Trophoblast cell (in vitro differentiated cells and primary cell): Measurements from ENCODE around the gene ELK3.

Experiments used
- DNase-seq, 2 donors: peaks; one replicate each; pipeline ENCODE4 v3.0.0-alpha.2; 2016
- H2AFZ ChIP-seq: 2 replicates; pipeline ENCODE4 v1.6.1; 2013; ENCODE audit warnings: low read length, moderate library complexity, mild to moderate bottlenecking; ENCODE audit not compliant: insufficient read depth, poor library complexity
- H2AK5ac ChIP-seq: 2 replicates; pipeline ENCODE4 v1.6.1; 2013; ENCODE audit warnings: mild to moderate bottlenecking, low read length
- H2BK120ac ChIP-seq: 2 replicates; pipeline ENCODE4 v1.6.1; 2013; ENCODE audit warnings: low read length, mild to moderate bottlenecking, moderate library complexity; ENCODE audit not compliant: insufficient read depth, poor library complexity
- H2BK12ac ChIP-seq: 2 replicates; pipeline ENCODE4 v1.6.1; 2013; ENCODE audit warnings: mild to moderate bottlenecking, low read length, moderate library complexity
- H2BK5ac ChIP-seq: 2 replicates; pipeline ENCODE4 v1.6.1; 2013; ENCODE audit warnings: low read length, low read depth, moderate library complexity, mild to moderate bottlenecking; ENCODE audit not compliant: poor library complexity
- H3K14ac ChIP-seq: 2 replicates; pipeline ENCODE4 v1.6.1; 2013; ENCODE audit warnings: mild to moderate bottlenecking, low read length
- H3K18ac ChIP-seq: 2 replicates; pipeline ENCODE4 v1.6.1; 2013; ENCODE audit warnings: mild to moderate bottlenecking, low read length
- H3K23ac ChIP-seq: 2 replicates; pipeline ENCODE4 v1.6.1; 2013; ENCODE audit warnings: low read length
- H3K27ac ChIP-seq: 2 replicates; pipeline ENCODE4 v1.5.1; 2013; ENCODE audit warnings: low read depth, mild to moderate bottlenecking, inconsistent platforms, low read length, moderate library complexity
- H3K27me3 ChIP-seq: 2 replicates; pipeline ENCODE4 v1.6.1; 2013; ENCODE audit warnings: inconsistent platforms, mild to moderate bottlenecking, low read length, moderate library complexity; ENCODE audit not compliant: insufficient read depth
- H3K36me3 ChIP-seq, 2 experiments: 1 replicate in 1 of 2; 2 replicates in 1 of 2; pipeline ENCODE4 v1.6.1; 2013; ENCODE audit warnings: low read length in 2 of 2, mild to moderate bottlenecking in 2 of 2, moderate library complexity in 1 of 2; ENCODE audit not compliant: insufficient read depth in 2 of 2, control insufficient read depth in 1 of 2
- H3K4ac ChIP-seq: 2 replicates; pipeline ENCODE4 v1.6.1; 2013; ENCODE audit warnings: low read depth, mild to moderate bottlenecking, low read length, moderate library complexity
- H3K4me1 ChIP-seq, 2 experiments: 1 replicate in 1 of 2; 2 replicates in 1 of 2; pipeline ENCODE4 v1.6.1; 2013; ENCODE audit warnings: low read length in 2 of 2, mild to moderate bottlenecking in 2 of 2, moderate library complexity in 1 of 2; ENCODE audit not compliant: insufficient read depth in 2 of 2, control insufficient read depth in 1 of 2
- H3K4me2 ChIP-seq: 2 replicates; pipeline ENCODE4 v1.6.1; 2013; ENCODE audit warnings: inconsistent platforms, mild to moderate bottlenecking, low read length, moderate library complexity
- H3K4me3 ChIP-seq: 2 replicates; pipeline ENCODE4 v1.5.1; 2013; ENCODE audit warnings: mild to moderate bottlenecking, low read depth, low read length, inconsistent platforms
- H3K79me1 ChIP-seq: one replicate; pipeline ENCODE4 v1.6.1; 2013; ENCODE audit warnings: low read length
- H3K79me2 ChIP-seq: 2 replicates; pipeline ENCODE4 v1.6.1; 2013; ENCODE audit warnings: low read length, mild to moderate bottlenecking; ENCODE audit not compliant: control insufficient read depth, insufficient read depth, poor library complexity
- H3K9ac ChIP-seq: 2 replicates; pipeline ENCODE4 v1.6.1; 2013; ENCODE audit warnings: mild to moderate bottlenecking, low read length
- H3K9me3 ChIP-seq: 2 replicates; pipeline ENCODE4 v1.6.1; 2013; ENCODE audit warnings: low read depth, mild to moderate bottlenecking, control low read depth, inconsistent platforms, low read length; ENCODE audit not compliant: insufficient read depth
- H4K12ac ChIP-seq: 2 replicates; pipeline ENCODE4 v1.6.1; 2013; ENCODE audit warnings: low read depth, mild to moderate bottlenecking, low read length, moderate library complexity
- H4K8ac ChIP-seq: 2 replicates; pipeline ENCODE4 v1.6.1; 2013; ENCODE audit warnings: low read depth, mild to moderate bottlenecking, low read length, moderate library complexity
- H4K91ac ChIP-seq: one replicate; pipeline ENCODE4 v1.6.1; 2013; ENCODE audit warnings: low read depth, mild to moderate bottlenecking, low read length, moderate library complexity
- WGBS: extraction: QIAGEN DNeasy Blood & Tissue Kit; methylation state at CpG from one replicate; pipeline ENCODE4 v1.1.7; 2013; ENCODE audit warnings: missing lambda C conversion rate; ENCODE audit not compliant: insufficient read length, insufficient coverage; ENCODE audit errors: extremely low coverage; 5-methylcytosine and 5-hydroxymethylcytosine counted together

Gene ELK3

DNA sequence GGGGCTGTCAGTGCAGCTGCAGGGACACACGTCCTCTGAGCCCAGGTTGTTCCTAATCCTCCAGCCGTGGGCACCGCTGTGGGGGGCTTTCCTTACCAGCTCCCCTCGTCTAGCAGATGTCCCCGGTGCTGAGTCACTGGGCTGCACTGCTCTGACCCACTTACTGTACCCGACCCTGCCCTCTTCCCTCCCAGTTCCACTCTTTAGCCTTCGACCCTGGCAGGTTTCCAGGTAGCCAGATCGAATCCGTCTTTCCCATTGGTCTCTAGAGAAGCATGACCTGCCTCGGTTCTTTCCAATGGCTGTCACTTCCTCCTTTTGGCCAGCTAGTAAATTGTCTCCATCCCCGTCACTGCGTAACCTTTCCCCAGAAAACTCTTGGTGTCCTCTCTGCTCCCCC lies 48.4 kb downstream of the ELK3 start:
- H3K4me3 ChIP-seq, result no peak overlapping the region
- H3K4ac ChIP-seq, result no peak overlapping the region
- H2BK120ac ChIP-seq, result no peak overlapping the region
- no peak overlapping the region for H3K27ac ChIP-seq
- H3K27me3 ChIP-seq, result no peaks in the 10 kb centered on the region
- no peaks in the 10 kb centered on the region for H3K79me1 ChIP-seq
- H2BK12ac ChIP-seq, result no peak overlapping the region
- no peak overlapping the region for H3K14ac ChIP-seq
- H4K12ac ChIP-seq, result no peak overlapping the region
- H3K18ac ChIP-seq, result no peak overlapping the region
- H4K8ac ChIP-seq, result no peak overlapping the region
- H2BK5ac ChIP-seq, result no peak overlapping the region
- WGBS, result no CpG with 5 or more reads among the region's 12 CpGs
- DNase-seq, result peak in 1 of 2 donors; percentile 29
- H3K79me2 ChIP-seq, result no peaks in the 10 kb centered on the region
- no peak overlapping the region for H2AK5ac ChIP-seq
- H3K36me3 ChIP-seq, result peaks cover 10 to 11% of the 10 kb centered on the region in 2 experiments
- no peak overlapping the region for H4K91ac ChIP-seq
- H3K9me3 ChIP-seq, result no peaks in the 10 kb centered on the region
- H3K4me2 ChIP-seq, result no peak overlapping the region
- no peak overlapping the region for H3K23ac ChIP-seq
- no peak overlapping the region for H3K9ac ChIP-seq
- H2AFZ ChIP-seq, result no peak overlapping the region
- H3K4me1 ChIP-seq, result peaks cover 14 to 21% of the 10 kb centered on the region in 2 experiments

DNA sequence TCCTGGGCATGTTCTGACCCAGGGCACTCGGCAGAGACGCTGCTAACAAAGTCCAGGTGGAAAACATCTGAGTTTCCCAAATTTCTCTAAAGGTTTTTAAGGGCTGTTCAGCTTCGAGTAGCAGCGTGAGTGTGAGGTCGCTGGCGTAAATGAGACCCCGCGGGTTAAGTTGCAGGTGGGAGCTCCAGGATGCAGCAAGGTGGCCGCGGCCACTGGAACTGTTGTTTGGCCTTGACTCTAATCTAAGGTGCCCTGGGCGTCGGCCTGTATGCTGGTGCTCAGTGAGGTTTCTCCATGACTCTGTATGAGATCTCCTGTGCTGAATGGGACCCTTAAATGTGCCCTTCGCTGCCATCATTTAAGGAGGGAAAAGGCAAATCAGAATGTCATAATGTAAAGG lies 50.7 kb downstream of the ELK3 start:
- Histone ChIP-seq H3K4me2 (no peak overlapping the region), H3K9me3 (peaks cover 3% of the 10 kb centered on the region), H3K18ac (no peak overlapping the region), H4K8ac (no peak overlapping the region), H3K79me1 (no peaks in the 10 kb centered on the region), H3K79me2 (no peaks in the 10 kb centered on the region), H3K9ac (no peak overlapping the region), H3K36me3 (peaks cover 24 to 30% of the 10 kb centered on the region in 2 experiments), H4K12ac (no peak overlapping the region), H3K23ac (no peak overlapping the region), H2BK5ac (no peak overlapping the region), H3K27ac (no peak overlapping the region), H3K4me3 (no peak overlapping the region), H3K27me3 (no peaks in the 10 kb centered on the region), H2BK12ac (no peak overlapping the region), H3K4ac (no peak overlapping the region), H2BK120ac (no peak overlapping the region), H3K4me1 (peaks cover 4 to 6% of the 10 kb centered on the region in 2 experiments), H2AFZ (no peak overlapping the region), H4K91ac (no peak overlapping the region), H3K14ac (no peak overlapping the region), H2AK5ac (no peak overlapping the region)
- DNase-seq, result no peak
- WGBS, result no CpG with 5 or more reads among the region's 13 CpGs

DNA sequence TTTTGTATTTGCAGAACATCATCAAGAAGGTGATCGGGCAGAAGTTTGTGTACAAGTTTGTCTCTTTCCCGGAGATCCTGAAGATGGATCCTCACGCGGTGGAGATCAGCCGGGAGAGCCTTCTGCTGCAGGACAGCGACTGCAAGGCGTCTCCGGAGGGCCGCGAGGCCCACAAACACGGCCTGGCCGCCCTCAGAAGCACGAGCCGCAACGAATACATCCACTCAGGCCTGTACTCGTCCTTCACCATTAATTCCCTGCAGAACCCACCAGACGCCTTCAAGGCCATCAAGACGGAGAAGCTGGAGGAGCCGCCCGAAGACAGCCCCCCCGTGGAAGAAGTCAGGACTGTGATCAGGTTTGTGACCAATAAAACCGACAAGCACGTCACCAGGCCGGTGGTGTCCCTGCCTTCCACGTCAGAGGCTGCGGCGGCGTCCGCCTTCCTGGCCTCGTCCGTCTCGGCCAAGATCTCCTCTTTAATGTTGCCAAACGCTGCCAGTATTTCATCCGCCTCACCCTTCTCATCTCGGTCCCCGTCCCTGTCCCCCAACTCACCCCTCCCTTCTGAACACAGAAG lies 52.8 kb downstream of the ELK3 start:
- H3K4me2 ChIP-seq, result no peak overlapping the region
- no peaks in the 10 kb centered on the region for H3K79me2 ChIP-seq
- H3K4ac ChIP-seq, result no peak overlapping the region
- H3K9me3 ChIP-seq, result peaks cover 3% of the 10 kb centered on the region
- no peak overlapping the region for H2BK120ac ChIP-seq
- H3K23ac ChIP-seq, result no peak overlapping the region
- H2BK12ac ChIP-seq, result no peak overlapping the region
- no peaks in the 10 kb centered on the region for H3K4me1 ChIP-seq
- no CpG with 5 or more reads among the region's 36 CpGs for whole genome bisulfite sequencing
- H3K14ac ChIP-seq, result no peak overlapping the region
- H3K27me3 ChIP-seq, result no peaks in the 10 kb centered on the region
- H3K4me3 ChIP-seq, result no peak overlapping the region
- H2AK5ac ChIP-seq, result no peak overlapping the region
- H3K36me3 ChIP-seq, result peaks cover 30 to 43% of the 10 kb centered on the region in 2 experiments
- H3K27ac ChIP-seq, result no peak overlapping the region
- H3K18ac ChIP-seq, result no peak overlapping the region
- H4K8ac ChIP-seq, result no peak overlapping the region
- H3K79me1 ChIP-seq, result no peaks in the 10 kb centered on the region
- no peak overlapping the region for H4K91ac ChIP-seq
- no peak overlapping the region for H4K12ac ChIP-seq
- H2AFZ ChIP-seq, result no peak overlapping the region
- no peak overlapping the region for H2BK5ac ChIP-seq
- no peak for DNase-seq
- no peak overlapping the region for H3K9ac ChIP-seq

DNA sequence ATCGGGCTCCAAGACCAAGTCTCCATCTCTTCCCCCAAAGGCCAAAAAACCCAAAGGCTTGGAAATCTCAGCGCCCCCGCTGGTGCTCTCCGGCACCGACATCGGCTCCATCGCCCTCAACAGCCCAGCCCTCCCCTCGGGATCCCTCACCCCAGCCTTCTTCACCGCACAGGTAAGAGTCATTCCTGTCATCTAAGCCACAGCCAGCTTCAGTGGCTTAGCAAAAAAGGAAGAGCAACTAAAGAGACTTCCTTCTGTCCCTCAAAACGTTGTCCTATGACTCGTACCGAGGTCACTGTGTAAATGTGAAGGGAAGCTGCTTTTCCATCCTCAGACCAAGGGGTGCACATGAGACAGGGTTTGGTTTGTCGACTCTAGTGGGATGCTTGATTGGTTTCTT lies 53.4 kb downstream of the ELK3 start:
- Histone ChIP-seq H3K4me1 (no peaks in the 10 kb centered on the region), H3K4ac (no peak overlapping the region), H3K14ac (no peak overlapping the region), H3K79me2 (no peaks in the 10 kb centered on the region), H3K27ac (no peak overlapping the region), H3K18ac (no peak overlapping the region), H3K27me3 (no peaks in the 10 kb centered on the region), H4K12ac (no peak overlapping the region), H4K91ac (no peak overlapping the region), H2BK12ac (no peak overlapping the region), H3K4me2 (no peak overlapping the region), H2BK120ac (no peak overlapping the region), H3K9me3 (peaks cover 3% of the 10 kb centered on the region), H3K9ac (no peak overlapping the region), H2AK5ac (no peak overlapping the region), H2AFZ (no peak overlapping the region), H3K79me1 (no peaks in the 10 kb centered on the region), H3K4me3 (no peak overlapping the region), H3K23ac (no peak overlapping the region), H3K36me3 (peaks cover 28 to 43% of the 10 kb centered on the region in 2 experiments), H4K8ac (no peak overlapping the region), H2BK5ac (no peak overlapping the region)
- no peak for DNase-seq
- no CpG with 5 or more reads among the region's 13 CpGs for WGBS
